Activated CD8-positive, alpha-beta memory T cell treated with anti-CD3 and anti-CD28 coated beads, Interleukin-2, amount 50 U/mL, for 24 hours (primary cell): ENCODE data around the gene CSTB.
A peak's percentile ranks its signal among the peaks of the same experiment; 100 is the strongest.
"Not testable (repeated sequence)": the region's sequence is repeated elsewhere in the genome, so short reads cannot be mapped to it uniquely, and the experiment has no call there.

Source experiments
- DNase-seq: peaks from one replicate; pipeline ENCODE4 v3.0.0-alpha.2; 2020; ENCODE audit errors: extremely low read depth

The CSTB gene, protein sequence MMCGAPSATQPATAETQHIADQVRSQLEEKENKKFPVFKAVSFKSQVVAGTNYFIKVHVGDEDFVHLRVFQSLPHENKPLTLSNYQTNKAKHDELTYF

GRCh38 chr21:43775795-43776430 lies at the start of gene CSTB:
Gene CSTB (minus strand): TSS chr21:43776308. CDS start chr21:43776269, 39 bp downstream.
- peak; percentile 58 for DNase-seq

- DNase-seq: no peak
These were observed 49.3 kb upstream of the CSTB start for GRCh38 chr21:43825242-43825935.

- DNase-seq: no peak
These were observed 48.5 kb upstream of the CSTB start for GRCh38 chr21:43824333-43825241.

DNA sequence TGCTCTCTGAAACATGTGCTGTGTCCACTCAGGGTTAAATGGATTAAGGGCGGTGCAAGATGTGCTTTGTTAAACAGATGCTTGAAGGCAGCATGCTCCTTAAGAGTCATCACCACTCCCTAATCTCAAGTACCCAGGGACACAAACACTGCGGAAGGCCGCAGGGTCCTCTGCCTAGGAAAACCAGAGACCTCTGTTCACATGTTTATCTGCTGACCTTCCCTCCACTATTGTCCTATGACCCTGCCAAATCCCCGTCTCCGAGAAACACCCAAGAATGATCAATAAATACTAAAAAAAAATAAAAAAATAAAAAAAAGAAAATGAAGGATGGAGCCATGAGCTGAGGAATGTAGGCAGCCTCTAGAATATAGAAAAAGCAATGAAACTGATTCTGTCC lies 46.6 kb upstream of the CSTB start:
- DNase-seq: not testable (repeated sequence)

- DNase-seq: not testable (repeated sequence)
These were observed 46.1 kb upstream of the CSTB start for GRCh38 chr21:43822166-43822565.

GRCh38 chr21:43820466-43820865 lies 44.4 kb upstream of the CSTB start:
- no peak for DNase-seq

DNA sequence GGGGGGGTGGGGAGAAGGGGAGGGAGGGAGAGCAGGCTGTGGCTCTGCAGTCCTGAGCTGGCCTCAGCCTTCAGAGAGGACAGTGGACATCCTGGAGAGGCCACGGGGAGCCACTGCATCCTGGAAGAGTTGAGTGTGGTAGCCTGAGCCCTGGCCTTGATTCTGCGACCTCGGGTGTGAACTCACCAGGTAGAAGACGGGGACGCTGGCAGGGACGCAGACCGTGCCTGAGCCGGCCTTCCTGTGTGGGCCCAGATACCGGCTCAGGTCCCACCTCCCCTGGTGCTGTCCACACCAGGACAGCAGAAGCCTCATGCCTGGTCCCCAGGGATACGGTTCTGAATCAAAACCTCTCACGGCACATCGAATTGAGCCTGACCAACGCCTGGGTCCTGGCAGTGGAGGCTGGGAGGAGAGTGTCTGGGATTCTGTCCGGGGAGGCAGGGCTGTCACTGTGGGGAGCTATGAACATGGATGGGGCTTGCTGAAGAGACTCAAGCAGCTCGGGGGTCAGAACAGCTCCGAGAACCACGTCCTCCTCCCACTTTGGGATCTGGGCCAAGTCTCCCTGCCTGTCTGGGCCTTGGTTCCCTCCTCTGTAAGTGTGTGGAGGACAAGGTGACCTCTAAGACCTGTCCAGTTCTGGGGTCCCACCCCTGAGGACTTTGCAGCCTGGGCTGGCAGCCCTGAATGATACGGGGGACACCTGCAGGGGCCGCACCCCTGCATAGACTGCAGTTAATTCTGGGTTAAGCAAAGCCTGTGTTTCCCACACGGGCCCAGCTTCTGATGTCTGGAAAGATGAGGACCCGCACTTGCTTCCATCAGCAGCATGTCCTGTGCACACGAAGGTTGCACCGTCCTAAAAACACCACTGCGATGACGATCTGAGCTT lies 43.6 kb upstream of the CSTB start:
- no peak for DNase-seq

GRCh38 chr21:43818685-43819084 lies 42.6 kb upstream of the CSTB start:
- DNase-seq: no peak

GRCh38 chr21:43817157-43818086 lies 41.3 kb upstream of the CSTB start:
- no peak for DNase-seq

DNA sequence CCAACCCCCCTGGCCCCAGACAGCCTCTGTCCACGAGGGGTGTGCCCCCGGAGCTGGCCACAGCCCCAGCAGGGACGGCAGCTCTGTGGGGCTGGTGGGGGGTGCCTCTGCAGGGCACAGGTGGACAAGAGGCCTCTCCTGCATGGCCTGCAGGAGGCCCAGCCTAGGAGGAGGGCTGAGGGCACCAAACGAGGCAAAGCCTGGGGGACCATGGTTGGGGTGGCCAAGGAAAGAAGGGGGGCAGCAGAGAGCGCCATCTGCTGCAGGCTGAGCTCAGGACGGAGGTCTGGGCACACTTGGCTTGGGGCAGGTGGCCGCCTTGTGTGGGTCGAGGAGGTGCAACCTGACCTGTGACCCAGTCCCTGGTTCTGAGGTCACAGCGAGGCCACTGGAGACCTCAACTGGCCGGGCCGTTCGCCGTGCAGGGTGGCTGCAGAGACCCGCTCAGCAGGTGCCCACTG lies 40.5 kb upstream of the CSTB start:
- no peak for DNase-seq

- no peak for DNase-seq
These were observed 39.9 kb upstream of the CSTB start for GRCh38 chr21:43815991-43816390.

- no peak for DNase-seq
These were observed 39.1 kb upstream of the CSTB start for GRCh38 chr21:43815107-43815613.

DNA sequence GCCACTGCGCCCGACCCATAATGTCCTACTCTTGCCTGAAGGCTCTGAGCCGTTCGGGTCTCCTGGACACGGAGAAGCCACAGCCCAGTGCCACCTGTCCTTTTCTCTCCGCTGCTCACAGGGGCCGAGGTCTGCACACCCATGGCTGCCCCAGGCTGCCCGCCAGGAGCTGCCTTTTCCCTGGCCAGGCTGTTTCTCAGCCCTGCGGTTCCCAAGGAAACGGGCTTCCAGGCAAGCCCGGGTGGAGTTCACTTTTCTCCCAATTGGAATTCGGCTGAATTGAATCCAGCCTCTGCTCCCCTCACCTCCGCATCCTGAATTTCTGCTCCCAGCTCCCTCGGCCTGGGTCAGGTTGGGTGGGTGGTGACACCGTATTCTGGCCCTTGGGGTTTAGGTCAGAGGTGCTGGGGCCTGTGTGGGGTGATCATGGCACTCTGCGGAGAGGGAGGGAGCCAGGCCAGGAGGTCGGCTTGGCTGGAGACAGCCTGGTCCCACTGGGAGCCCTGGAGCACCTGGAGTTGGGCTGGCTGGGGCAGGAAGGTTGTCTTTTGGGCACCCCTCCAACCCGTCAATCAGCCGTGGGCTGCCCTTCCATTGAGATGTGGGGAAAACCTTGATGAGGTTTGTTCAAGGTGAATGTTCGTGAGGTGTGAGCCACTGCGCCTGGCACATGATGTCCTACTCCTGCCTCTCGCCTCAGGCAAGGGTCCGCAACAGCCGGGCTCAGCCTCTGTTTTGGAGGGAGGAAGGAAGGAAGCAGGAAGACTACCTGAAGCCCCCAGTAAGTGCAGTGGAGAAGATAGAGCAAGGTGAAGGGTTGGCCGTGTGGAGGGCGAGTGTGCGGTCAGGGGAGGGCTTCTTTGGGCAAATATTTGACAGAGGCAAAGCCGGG lies 38.4 kb upstream of the CSTB start:
- DNase-seq: no peak

DNA sequence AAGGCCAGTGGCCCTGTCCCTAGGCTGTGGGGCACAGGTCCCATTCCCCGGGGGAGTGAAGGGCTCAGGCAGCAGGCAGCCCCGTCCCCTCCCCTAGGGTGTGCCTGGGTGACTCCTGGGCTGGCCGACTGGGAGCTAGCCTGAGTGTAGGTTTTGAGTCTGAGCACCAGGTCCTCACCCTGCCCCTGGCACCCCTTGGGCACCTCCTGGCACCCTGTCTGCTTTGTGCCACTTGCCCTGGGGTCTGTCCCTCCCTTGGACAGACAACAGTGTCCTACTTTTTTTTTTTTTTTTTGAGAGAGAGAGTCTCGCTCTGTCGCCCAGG lies 37.5 kb upstream of the CSTB start:
- no peak for DNase-seq

GRCh38 chr21:43812957-43813655 lies 37.0 kb upstream of the CSTB start:
- DNase-seq: no peak

DNA sequence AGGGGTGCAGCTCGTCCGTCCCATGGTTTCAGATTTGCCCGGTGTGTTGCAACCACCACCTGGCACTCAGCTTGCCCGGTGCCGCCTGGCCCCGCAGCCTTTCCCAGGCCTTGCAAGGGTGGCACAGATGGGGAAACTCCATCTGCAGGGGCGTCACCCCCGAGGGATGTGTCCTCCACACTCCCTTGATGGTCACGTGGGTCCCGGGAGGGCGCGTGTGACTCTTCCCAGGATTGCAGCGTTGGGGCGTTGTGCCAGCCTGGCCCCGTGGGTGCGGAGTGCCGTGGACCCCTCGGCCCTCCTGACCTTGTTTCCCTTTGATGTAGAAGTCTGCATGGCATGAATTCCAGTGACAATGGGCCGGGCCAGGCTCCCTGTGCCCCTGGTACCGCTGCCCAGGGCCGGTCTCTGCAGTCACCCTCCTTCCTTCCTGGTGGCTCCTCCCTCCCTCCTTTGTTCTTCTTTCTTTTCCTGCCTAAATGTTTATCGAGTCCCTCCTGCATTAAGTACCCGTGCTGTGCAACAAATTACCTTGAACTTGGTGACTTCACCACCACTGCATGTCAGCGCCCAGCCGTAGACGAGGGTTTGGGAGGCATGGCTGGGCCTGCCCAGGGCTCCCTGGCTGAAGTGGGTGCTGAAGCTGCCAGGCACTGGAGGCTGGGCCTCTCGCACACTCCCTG lies 36.2 kb upstream of the CSTB start:
- DNase-seq: no peak

DNA sequence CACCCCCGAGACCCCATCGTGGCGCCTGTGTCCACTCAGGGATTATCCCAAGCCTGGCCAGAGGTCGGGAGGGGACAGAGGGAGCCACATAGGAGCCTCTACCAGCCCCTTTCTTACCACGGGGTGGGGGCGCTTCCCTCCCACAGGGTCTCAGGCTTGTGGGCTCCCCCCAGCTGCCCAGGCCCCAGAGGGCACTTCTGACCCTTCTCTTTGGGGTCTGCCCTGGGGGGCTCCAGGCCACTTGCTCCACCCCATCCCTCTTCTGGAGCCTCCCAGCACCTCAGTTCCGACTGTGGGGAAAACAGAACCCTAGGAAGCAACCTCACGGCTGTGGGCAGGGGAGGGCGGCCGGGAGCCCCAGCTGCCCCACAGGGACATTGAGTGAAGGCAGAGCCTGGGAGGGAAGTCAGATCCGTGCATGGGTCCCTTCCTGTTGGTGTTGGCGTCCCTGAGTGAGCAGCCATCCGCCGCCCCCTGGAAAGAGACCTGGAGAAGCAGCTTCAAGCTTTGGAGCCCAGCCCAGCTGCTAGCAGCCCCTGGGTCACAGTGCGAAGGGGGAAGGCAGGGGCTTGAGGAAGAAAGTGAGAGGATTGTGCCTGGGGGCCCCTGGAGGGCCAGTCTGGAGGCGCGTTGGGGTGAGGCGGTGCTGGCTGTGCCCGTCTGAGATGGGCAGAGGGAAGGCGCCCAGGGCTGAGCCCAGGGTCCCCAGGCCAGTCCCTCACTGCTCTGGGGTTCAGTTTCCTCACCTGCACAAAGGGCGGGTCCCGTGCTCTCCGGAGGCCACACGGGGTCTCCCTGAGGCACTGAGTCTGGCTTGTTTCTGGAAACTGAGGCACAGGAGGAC lies 35.4 kb upstream of the CSTB start:
- no peak for DNase-seq
